GM18511 (cell line): ENCODE results near the gene LPAR6.
"Not testable (repeated sequence)": the region's sequence is repeated elsewhere in the genome, so short reads cannot be mapped to it uniquely, and the experiment has no call there.

Experiments
- ATAC-seq: cut with Tn5 transposase; IDR thresholded peaks from one replicate; pipeline ENCODE4 v1.9.1; 2021; ENCODE audit warnings: mild to moderate bottlenecking, moderate library complexity; ENCODE audit not compliant: unreplicated experiment

LPAR6 gene

DNA sequence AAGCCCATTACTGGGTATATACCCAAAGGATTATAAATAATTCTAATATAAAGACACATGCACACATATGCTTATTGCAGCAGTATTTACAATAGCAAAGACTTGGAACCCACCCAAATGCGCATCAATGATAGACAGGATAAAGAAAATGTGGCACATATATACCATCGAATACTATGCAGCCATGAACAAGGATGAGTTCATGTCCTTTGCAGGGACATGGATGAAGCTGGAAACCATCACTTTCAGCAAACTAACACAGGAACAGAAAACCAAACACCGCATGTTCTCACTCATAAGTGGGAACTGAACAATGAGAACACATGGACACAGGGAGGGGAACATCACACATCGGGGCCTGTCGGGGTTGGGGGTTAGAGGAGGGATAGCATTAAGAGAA is 9.1 kb upstream of the LPAR6 start:
- not testable (repeated sequence) for ATAC-seq

DNA sequence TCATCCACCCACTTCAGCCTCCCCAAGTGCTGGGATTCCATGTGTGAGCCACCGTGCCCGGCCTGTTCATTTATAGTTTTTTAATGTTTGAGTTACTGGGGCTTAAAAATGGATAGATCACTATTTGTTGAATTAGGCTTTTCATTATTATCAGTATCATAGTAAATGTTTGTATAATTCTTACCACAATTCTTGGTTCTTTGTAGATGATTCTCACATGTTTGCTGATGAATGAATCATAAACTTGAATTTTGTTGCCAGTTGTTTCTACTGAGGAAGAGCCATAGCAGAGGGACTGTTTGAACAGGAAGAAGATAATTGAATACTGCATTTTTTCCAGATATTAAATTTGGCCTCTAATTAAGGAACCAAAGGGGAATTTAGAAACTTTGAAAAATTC is 2.6 kb upstream of the LPAR6 start:
- no peak for ATAC-seq

DNA sequence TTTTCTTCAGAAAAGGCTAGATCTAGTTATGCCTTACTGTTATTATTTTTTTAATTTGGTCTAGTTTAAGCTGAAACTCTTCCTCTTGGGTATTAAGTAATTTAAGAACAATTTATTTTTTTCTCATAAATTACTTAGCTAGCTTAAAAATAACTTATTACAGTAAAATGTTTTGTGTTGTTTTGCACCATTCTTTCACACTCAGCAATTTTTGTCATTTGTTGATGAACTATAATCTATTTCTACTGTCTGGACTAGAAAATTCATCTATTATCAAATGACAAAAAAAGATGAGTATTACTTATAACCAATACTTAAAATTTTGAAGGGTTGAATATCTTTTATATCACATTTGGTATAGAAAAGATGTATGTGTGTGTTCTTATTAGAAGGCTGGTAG is 1.6 kb upstream of the LPAR6 start:
- ATAC-seq: no peak

DNA sequence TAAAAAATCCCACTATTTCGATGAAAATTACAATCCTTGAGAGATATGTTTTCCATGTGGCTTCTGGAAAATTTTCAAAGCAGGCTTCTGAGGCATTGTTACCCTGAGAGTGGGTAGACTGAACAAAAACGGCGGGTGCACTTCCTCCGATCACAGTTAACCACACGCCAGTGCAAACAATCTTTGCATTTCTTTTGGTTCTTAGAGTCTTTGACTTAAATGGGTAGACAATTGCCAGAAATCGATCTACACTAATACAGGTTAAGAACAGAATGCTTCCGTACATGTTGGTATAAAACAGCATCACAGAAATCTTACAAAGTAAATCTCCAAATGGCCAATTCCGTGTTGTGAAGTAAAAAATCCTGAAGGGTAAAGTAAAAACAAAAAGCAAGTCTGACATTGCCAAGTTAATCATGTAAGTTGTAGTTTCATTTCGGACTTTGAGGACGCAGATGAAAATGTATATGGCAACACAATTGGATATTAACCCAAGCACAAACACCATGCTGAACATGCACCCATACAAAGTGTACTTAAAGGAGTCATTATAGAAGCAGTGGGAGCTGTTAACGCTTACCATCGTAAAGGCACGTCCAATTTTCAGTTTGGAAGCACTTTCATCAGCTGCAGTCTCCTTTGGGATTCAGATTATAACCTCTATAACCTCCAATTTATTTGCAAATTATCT is 927 bp downstream of the LPAR6 start:
- no peak for ATAC-seq

DNA sequence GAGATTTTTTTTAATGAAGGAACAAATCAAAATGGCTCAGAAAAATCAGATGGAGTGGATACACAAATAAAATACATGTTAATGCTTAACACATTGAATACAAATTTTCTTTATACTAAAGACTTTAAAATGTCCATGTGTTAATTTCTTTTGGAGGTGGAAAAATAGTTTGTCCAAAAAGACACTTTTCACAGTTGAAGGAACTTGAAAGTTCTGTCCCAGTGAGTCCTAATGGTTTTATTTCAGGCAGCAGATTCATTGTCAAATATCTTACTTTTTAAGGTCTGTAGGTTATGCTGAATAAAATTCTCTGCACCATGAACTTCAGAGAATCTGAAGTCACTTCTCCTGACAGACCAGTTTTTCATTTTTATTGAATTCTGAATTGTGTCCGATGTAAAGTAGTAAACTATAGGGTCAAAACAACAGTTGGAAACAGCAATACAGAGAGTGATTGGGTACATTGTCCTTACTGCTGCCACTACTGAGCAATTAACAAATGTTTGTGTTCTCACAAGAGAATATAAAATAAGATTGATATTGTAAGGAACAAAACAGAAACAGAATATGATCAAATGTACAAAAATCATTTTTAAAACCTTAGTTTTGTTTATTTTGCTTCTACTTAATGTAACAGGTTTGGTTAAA is 1.6 kb downstream of the LPAR6 start:
- no peak for ATAC-seq

DNA sequence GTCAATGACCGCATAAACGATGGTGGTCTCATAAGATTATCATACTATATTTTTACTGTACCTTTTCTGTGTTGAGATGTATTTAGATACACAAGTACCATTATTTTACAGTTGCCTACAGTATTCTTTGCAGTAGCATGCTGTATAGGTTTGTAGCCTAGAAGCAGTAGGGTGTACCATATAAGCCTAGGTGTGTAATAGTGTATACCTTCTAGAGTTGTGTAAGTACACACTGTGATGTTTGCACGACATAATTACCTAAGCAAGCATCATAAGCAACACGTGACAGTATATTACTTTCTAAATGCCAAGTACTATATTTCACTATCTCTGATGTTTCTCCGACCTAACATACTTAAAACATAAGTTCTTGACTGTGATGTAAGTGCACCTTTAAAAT is 2.7 kb downstream of the LPAR6 start:
- ATAC-seq: no peak

DNA sequence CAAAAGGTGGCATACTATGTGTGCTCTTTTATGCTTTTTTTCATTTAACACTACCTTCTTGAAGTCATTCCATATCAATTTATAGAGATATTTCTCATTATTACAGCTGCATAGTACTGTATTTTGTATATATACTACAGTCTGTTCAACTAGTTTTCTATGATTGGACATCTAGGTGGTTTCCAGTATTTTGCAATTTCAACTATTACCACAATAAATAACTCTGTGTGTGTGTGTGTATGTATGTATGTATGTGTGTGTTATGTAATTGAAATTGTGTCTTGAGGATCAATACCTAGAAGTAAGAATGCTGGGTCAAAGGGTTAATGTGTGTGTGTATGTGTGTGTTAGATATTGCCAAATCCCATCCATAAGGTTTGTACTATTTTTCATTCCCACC is 7.0 kb downstream of the LPAR6 start:
- no peak for ATAC-seq

DNA sequence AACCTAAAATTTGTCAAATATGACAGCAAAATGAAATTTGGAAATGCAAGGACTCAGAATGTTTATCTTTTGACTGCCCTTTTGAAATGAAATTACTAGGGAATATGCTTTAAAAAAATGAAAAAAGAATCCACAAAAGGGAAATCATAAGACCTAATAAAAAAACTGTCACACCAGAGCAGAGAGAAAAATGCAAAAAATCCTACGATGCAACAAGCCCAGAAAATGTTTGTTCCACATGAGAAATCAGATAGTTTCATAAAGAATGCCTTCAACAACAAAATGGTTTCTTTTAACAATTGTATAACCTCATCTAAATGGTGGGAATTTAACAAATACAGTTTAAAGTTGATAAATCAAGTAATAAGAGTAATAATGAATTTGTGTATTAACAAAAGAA is 8.0 kb downstream of the LPAR6 start:
- no peak for ATAC-seq

DNA sequence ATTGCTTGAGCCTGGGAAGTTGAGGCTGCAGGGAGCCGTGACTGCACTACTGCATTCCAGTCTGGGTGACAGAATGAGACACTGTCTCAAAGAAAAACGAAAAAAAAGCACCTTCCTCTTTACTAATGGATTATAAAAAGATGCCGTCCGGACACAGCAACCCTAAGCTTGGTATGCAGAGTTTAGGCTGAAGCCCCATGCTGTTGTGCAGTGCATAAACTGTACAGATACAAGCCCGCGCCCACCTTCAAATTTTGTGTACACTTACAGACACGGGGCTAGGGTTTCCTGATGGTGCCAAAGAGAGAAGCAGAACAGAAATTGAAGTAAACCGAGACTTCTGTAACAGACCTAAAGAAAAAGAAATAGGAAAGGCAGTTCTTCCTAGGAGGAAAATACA is 9.0 kb downstream of the LPAR6 start:
- no peak for ATAC-seq

DNA sequence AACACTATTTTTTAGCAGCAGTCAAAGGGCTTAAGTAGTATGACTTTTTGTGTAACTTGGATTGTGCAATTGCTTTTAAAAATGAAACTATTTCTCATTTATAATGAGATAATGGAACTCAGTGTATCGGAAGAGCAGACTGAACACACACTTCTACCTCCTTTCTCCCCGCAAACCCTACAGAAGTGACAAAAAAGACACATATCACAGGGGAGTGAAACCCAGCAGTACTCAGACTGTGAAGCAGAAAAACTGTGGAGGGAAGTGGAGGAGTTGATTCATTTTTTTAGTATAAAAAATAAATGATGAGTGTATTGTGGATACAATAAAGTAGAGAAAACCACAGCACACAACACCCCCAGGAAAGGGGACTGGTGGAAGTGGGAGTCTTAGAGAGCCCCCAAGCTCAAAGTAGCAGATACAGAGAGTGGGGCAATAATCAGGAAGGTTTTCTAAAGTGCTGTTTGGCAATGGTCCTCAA is 9.7 kb downstream of the LPAR6 start:
- peak; percentile 72 for ATAC-seq

DNA sequence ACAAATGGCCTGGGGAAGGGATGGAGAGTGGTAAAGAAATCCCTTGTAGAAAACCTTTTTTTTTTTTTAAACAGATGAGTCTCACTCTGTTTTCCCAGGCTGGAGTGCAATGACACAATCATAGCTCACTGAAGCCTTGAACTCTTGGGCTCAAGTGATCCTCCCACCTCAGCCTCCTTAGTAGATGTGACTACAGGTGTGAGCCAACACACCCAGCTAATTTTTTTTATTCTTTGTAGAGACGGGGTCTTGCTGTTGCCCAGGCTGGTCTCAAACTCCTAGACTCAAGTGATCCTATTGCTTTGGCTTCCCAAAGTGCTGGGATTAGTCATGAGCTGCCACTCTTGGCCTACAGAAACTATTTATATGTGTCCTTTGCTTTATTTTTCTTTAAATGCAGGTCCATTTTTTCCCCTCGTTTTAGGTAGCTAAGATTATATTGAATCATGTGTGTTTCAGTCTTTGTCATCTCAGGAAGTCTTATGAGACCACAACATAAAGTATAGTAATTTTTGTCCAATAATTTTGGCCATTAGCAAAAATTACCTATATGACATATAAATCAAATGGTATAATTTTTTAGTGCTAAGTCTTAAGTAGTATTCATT is 10.5 kb downstream of the LPAR6 start:
- peak; percentile 45 for ATAC-seq

DNA sequence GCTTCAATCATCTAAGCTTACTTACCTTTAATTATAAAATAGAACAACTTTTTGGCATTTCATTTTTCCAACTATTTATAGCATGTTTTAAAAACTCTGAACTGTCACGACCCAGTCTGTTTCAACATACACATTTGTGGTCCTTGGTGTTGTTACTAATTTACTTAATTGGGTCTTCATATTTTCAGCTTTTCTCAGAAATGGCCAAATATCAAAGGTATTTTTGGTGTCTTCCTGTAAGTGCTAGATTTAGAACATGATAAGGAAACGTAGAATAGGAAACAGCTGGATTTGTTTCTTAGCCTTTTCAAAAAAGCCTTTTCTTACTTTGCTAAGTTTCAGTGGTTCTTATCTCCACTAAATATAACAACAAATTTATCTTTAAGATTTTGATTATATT is 11.4 kb downstream of the LPAR6 start:
- no peak for ATAC-seq

DNA sequence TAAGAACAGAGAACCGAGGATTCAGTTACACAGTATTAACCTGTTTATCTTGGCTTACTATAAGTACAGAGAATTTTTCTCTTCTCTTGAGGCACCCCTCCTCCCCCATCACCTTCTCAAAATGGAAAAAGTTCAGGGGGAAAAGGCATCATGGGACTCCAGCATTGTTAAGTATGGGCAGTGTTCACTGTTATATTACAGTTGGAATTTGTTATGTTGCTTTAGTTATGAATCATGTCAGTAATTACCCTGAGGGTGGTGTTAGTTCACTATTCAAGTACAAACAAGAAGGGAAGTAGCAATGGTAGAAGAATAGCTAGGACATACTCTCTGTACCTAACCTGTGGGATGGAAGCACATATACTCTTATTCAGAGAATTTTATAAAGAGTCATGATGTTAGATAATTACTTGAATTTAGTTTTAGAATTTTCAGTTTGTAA is 12.0 kb downstream of the LPAR6 start:
- peak; percentile 48 for ATAC-seq

DNA sequence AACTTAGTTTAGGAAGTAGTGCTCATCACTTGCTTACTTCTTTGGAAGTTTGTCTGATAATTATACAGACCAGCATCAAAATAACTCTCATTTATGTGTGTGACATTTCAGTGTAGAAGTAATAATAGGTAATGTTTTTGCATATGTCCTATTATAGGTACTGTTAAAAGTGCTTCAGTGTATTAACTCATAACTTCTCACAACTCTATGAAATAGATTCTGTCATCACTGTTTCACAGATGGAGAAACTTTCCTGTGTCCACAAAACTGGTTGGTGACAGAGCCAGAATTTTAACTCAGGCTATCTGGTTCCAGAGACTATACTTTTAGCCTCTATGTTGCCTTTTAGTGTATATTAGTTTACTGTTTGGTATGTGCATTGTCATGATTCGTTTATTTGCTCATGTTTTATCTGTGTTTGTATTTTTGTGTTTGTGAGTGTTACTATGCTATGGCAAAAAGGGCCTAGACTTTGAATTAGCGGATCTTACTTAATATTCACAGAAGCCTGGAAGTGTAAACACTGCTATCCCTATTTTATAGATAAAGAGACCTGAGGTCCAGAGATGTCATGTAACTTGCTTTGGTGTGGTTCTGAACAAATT is 12.7 kb downstream of the LPAR6 start:
- no peak for ATAC-seq

DNA sequence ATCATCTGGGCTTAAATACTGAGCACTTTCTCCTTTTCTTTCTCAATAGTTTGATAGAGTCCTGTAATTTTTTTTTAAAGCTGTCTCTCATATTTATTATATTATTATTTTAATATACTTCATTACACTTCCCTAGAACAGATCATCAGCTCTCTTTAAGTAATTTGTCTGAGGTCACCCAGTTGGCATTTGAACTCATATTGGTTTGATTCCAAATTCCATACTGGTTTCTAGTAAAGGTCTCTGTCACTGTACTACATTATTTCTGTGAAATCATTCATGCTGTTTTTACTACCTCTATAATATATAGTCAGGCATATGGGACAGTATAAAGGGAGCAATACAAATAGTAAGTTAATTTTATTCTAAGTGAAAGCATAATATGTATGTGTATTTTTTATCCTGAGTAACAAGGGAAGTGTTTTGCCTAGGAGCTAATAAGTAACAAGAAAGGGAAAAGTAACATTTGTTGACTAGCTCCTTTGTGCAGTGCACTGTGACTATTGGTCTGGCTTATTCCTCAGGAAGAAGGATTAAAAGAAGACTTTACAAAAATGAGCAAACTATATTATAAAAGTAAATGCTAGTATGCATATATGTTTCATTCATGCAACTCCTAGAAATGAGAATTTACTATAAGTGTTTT is 14.3 kb downstream of the LPAR6 start:
- no peak for ATAC-seq

DNA sequence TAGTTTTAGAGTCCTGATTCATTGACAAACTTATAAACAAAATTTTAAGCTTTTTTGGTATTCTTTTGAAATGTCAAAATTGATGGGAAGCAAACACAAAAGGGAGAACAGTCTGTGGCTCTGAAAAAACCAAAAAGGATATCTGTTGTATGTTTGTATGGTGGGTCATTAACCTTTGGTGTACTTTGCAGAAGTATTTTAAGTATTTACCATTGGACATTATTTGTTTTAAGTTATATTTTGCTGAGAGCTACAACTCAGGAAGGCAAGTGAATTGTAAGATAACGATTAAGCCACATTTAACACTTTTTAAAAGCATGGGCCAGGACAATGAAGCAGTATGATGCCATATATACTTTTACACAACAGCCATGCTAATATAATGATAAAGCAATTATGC is 15.2 kb downstream of the LPAR6 start:
- ATAC-seq: no peak

DNA sequence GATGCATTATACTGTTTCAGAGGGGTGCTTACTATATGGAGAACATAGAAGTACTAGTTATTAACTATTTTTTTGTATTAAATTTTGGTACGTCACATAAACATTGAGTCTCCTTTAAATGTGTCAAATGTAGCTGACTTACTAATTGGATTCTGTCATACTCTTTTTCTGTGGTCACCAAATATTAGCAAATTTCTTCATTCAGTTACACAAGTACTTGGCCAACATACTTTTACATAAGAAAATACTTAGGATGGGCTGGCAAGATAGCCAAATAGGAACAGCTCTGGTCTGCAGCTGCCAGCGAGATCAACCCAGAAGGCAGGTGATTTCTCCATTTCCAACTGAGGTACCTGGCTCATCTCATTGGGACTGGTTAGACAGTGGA is 19.2 kb downstream of the LPAR6 start:
- no peak for ATAC-seq

DNA sequence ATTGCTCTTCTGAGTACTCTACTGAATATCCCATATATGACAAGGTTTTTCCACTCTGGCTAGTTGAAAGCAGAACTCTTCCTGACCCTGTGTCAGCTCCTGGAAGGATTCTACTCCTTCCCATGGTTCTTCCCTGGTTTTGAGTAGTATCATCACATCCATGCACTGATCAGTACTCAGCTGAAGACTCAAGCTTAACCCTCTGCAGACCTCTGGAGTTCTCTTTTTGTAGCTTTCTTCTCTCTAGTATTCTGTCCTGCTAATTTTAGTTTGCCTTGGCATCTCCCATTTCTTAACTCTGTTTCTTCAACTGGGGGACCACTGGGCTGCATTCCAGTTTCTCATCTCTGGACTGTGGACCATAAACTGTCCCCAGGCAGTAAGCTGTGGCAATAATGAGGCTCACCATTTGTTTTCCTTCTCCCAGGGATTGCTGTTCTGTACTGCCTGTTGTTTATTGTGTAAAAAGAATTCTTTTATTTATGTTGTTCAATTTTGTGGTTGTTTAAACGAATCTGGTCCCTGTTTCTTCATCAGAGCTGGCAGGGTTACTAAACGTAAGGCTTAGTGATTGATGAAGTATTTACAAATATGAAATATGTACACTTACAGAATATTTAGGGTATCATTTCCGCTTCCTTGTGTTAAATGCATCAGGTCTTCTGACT is 19.7 kb downstream of the LPAR6 start:
- no peak for ATAC-seq

DNA sequence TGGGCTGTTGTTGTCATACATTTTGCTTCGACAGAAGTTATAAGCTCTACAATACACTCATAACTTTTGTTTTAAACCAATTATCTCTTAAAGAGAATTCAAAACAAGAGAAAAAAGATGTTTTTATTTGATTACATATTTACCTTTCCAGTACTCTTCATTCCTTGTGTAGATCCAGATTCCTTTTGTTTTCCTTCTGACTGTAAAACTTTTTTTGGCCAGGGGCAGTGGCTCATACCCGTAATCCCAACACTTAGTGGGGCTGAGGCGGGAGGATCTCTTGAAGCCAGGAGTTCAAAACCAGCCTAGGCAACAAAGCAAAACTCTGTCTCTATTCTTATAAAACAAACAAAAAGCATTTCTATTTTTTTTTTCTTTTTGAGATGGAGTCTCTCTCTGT is 21.7 kb downstream of the LPAR6 start:
- no peak for ATAC-seq

DNA sequence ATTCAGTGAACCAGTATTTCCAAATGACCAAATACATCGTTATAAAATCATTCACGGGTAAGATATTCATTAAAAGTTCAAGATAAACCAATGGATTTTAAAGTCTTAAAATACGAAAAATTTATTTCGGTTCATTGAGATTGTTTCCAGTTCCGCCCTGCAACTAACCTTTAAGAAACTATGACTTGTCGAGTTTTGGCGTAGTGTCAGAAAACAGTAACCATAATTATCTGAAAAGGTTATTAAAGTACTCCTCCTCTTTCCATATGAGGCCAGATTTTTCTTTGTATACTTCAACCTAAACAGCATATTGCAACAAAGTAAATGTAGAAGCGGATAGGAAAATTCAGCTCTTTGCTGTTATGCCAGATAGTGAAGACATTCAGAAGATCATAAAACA is 26.1 kb downstream of the LPAR6 start:
- ATAC-seq: no peak

DNA sequence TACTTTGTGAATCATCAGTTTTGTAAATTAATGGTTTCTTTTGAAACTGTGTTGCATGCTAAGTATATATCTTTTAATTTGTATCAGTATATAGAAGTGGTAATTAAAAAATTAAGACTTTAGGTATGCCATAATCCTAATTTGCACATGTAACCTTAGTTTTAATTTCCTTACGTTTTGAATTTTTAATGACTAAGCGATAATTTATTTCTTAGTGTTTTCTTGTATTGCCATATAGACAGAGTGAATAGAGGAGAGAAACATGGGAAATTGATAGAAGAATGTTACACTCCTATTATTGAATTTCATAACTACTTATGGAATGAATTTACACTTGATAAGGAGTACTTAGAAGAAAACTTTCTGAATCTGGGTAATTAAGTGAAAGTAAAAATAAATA is 29.5 kb downstream of the LPAR6 start:
- no peak for ATAC-seq
